H1 (cell line): ENCODE data around the gene ARMC9. TPM values are rescaled to one million over a fixed set of nuclear protein-coding genes. Genes with fewer than 3 reads are reported as not detected.

Experiments used
- BCL11A ChIP-seq, 2 experiments: IDR thresholded peaks; one replicate each; pipeline ENCODE4 v1.6.1; 2011; ENCODE audit warnings: low read depth in 2 of 2, low read length in 2 of 2, mild to moderate bottlenecking in 2 of 2
- CEBPB ChIP-seq: IDR thresholded peaks from 2 replicates; pipeline ENCODE4 v1.6.1; 2012; ENCODE audit warnings: low read depth, low read length
- FOSL1 ChIP-seq: IDR thresholded peaks from 2 replicates; pipeline ENCODE4 v1.6.1; 2011; ENCODE audit warnings: mild to moderate bottlenecking, low read depth, low read length, moderate library complexity; ENCODE audit not compliant: insufficient read depth
- RBBP5 ChIP-seq: IDR thresholded peaks from 2 replicates; pipeline ENCODE4 v1.7.1; 2012; ENCODE audit warnings: low read depth, mild to moderate bottlenecking, inconsistent platforms, low read length, moderate library complexity, borderline replicate concordance
- polyA plus RNA-seq, 7 experiments: library from polyadenylated mRNA; depleted of rRNA in 3 of 7; stranded (reverse) in 5 of 7; unstranded in 2 of 7; fragments of >200 nt in 5 of 7; fragments of 200-250 nt in 2 of 7; gene quantifications; 1 replicate in 5 of 7; 2 replicates in 1 of 7; 4 replicates in 1 of 7; pipeline versions ENCODE4 v1.2.1 to v1.2.3, GENCODE V29; 2011 to 2013; ENCODE audit warnings: missing spikeins in 2 of 7, mixed read lengths in 2 of 7
- total RNA-seq: library from RNA; stranded (reverse); fragmentation: NEBNext Ultra II Directional; extraction: Animal tissue kit (Norgen Biotek cat#: 25700); gene quantifications from 2 replicates; pipeline ENCODE4 v1.2.1, GENCODE V29; 2021
- TF ChIP-seq, protein P1 (sequence below): IDR thresholded peaks from 2 replicates; pipeline ENCODE4 v1.6.1; 2012; ENCODE audit warnings: inconsistent platforms

ARMC9 gene
- total and polyA plus RNA-seq, 2 of the 8 experiments (the other 6 are each of a cell fraction or from before 2014, with no cell fraction given) = 23.2 to 36.1 TPM

DNA sequence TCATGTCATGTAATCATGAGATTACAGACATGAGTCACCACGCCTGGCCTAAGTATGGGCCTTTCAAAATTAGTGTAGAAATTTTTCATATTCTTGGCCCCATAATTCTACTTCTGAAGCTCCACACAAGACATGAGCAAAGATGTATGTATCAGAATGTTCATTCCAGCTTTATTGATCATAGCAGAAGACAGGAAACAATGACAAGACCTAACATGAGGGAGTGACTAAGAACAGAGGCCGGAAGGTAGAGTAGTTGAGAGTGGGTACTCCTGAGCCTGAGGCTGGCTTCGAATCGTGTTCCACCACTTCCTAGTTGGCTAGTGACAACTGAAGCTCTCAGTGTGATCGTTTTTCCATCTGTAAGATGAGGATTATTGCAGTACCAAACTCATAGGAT, 89.3 kb downstream of the ARMC9 start (continued):
- TF ChIP-seq, protein P1, sequence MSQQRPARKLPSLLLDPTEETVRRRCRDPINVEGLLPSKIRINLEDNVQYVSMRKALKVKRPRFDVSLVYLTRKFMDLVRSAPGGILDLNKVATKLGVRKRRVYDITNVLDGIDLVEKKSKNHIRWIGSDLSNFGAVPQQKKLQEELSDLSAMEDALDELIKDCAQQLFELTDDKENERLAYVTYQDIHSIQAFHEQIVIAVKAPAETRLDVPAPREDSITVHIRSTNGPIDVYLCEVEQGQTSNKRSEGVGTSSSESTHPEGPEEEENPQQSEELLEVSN = no peak
- TF ChIP-seq CEBPB (no peak), RBBP5 (no peak), FOSL1 (no peak), BCL11A (IDR thresholded peaks at IDR 0.05; ENCODE audit: low read depth in 2 of 2, low read length in 2 of 2) (no peak)
- TF ChIP-seq, all 59 proteins: peak for 0
